ENCODE results near the gene NUTM2F.
"Not testable (repeated sequence)": the region's sequence is repeated elsewhere in the genome, so short reads cannot be mapped to it uniquely, and the experiment has no call there.

DNA sequence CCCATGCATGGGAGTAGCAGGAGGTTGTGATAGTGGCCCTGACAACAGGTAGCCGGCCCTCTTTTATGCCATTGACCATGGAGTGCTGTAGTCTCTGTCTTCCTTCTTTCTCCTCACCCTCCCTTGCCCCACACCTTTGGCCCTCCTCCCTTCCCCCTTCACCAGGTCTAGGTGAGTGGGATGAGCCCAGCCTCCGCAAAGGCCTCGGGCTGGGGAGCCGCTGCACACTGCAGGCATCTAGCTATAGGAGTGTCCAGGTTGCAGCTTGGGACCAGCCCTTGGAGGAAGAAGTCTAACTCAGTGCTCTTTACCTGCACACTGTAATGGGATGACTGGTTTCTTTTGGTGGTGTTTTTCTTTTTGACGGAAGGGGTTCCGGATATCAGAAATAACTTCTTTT, 12.3 kb upstream of the NUTM2F start:
- TF ChIP-seq CTCF, POLR2A (IDR thresholded peaks at IDR 0.05): not testable (repeated sequence)
